ENCODE results near the gene BFAR.

The BFAR gene

DNA sequence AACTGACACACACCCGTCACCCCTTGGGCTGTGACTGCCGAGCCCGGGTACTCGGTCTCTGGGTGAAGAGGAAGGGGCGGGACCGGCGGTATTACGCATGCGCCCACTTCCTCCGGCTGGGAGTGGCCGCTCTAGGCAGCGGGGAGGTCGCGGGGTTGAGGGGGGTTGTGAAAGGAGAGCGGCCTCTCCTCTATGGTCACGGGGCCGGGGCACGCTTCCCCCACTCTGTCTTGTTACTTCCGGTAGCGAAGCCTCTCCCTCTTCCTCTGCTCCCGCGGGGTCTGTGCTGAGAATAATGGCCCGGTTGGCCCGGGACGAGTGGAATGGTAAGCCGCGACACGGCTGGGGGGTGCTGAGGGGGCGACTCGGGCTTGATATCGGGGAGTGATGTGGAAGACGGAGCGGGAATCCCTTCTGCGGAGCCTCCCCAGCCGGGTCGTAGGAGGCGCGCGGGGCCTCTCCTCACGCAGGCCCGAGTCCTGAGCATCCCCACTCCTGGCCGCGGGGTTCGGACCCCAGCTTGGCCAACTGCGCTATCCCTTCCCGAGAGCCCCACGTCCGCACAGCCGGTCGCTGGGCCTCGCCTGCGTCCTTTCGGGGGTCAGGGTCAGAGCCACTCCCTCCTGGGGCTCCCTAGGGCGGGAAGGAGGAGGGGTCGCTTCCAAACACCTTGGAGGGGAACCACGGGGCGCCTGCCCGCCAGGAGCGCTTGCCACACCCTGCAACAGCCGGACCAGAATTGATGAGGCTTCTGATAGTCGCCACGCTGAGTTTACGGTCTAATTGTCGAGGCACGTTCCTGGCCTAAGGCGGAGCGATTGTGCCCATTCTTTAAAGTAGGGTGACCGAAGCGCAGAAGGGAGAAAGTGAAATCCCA, at the start of gene BFAR:
BFAR (plus strand) TSS at position 259 of the 877 bp plus-strand sequence. CDS start 11,396 bp downstream, outside the sequence.
- DNase-seq = peak; percentile 98

DNA sequence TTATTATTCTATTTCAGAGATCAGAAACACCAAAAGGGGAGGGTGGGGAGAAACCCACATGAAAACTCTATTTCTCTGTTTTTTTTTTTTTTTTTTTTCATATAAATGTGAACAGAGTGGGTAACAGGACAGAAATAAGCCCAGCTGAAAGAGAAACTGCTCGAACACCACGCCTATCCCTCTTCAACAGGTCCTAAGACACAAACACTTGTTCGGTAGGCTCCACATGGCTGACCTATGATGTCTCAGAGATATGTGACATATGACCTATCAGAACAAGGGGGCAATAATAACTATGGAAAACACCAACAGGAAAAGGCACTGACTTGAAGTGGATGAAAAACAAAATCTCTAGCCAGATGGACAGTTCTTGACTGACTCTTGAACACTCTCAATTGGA, 47.5 kb upstream of the BFAR start:
- DNase-seq = no peak

DNA sequence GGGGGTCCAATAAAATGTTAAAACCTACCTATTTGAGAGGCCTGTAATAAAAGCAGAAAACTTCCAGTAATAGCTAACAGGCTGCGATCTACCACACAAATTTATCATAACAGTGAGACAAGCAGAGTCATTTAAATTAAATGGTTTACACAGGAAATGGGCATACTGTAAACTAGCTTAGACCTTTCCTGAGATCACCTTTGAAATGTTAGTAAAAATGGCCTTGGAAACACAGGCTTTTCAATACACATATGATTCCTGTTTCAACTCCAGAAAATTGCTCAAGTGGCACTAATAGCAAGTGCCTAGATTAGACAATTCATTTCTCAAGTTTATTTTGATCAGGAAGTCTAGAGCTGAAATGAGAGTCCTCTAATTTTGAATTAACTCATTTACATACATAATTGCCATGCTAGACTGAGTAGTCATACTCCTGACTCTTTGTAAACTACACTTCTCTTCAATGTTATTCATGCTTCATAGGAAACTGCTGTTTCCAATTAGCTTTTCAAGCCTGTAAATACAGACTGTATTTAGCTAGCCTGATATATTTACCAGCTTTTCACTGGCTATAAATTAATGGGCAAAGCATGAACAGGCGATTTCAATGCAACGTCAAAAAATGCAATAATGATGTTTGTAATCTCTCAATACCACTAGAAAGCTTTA, 46.0 kb upstream of the BFAR start:
- DNase-seq = peak; percentile 17

DNA sequence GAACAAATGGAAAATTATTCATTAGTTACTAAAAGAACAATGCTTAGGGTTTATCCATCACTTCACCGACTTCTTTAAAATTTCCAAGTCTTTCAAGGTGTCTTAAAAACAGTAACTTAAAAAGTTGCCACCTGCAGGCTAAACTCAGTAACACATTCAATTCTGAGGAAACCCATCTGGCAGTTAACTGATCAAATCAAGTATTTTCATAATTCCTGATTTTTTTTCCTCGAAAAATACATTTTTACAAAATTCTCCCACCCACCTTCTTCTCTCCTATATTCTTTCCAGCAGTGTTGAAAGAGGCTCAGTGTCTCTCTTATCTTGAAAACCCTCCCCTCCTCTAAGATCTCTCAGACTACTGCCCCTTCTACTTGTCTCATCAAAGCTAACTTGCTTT, 32.6 kb upstream of the BFAR start:
- peak; percentile 29 for DNase-seq

- DNase-seq = no peak
Observed at GRCh38 chr16:14602443-14602963, 30.2 kb upstream of the BFAR start.

GRCh38 chr16:14606102-14606501, 26.6 kb upstream of the BFAR start:
- no peak for DNase-seq

DNA sequence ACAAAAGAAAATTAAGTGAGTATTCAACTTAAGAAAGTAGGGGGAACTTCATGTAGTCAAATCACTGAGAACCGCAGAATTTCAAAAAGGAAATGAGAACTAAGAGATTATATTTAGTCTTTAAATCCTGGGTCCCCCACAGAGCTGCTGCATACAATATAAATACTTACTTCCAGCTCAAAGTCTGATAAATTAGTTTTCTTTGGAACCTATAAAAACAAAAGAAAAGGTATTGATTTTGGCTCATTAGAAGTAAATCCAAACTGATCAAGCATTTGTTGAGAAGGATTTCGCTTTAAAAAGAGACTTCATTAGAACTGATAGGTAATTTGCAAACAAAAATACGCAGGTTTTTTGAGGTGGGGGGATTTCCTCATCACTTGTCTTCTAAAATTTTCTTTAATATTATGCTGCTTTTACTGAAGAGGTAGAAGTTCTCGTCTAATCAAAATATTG, 24.6 kb upstream of the BFAR start:
- no peak for DNase-seq

- DNase-seq = no peak
Observed at GRCh38 chr16:14608604-14609003, 24.1 kb upstream of the BFAR start.

DNA sequence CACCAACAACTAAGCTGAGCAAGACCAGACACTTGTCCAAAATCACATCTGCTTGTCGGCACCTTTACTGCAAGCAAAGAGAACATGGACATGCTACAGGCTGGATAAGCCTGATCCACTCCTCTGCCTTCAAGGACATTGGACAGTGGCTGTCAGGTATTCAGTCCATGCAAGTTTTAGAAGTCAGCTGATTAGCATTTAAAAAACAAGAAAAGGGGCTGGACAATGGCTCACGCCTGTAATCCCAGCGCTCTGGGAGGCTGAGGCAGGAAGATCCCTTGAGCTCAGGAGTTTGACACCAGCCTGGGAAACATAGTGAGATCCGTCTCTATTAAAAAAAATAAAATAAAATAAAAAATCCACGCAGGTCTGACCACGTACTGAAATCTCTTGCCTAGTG, 23.0 kb upstream of the BFAR start:
- DNase-seq = no peak

GRCh38 chr16:14611660-14612059, 21.1 kb upstream of the BFAR start:
- no peak for DNase-seq

DNA sequence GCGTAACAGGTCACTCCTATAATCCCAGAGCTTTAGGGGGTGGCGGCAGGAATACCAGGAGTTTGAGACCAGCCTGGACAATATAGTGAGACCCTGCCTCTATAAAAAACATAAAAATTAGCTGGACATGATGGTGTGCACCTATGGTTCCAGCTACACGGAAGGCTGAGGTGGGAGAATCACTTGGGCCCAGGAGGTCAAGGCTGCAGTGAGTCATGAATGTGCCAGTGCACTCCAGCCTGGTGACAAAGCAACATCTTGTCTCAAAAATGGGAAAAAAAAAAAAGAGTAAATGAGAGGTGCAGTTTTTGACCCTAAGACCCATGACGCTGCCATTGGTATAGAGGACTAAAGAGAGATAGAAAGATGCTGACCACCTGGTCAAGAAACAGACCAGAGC, 18.8 kb upstream of the BFAR start:
- DNase-seq = no peak

DNA sequence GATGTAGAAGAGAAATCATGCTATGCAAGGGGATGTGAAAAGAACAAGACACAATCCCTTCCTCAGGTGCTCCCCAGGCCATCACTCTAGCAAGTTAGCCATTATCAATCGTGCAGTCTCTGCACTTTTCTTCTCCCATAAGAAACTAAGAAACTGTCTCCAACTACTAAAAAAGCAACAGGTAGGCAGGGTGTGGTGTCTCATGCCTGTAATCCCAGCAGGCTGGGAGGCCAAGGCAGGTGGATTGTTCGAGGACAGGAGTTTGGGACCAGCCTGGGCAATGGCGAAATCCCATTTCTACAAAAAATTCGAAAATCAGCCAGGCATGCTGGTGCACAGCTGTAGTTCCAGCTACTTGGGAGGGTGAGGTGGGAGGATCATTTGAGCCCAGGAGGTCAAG, 16.5 kb upstream of the BFAR start:
- DNase-seq = no peak

DNA sequence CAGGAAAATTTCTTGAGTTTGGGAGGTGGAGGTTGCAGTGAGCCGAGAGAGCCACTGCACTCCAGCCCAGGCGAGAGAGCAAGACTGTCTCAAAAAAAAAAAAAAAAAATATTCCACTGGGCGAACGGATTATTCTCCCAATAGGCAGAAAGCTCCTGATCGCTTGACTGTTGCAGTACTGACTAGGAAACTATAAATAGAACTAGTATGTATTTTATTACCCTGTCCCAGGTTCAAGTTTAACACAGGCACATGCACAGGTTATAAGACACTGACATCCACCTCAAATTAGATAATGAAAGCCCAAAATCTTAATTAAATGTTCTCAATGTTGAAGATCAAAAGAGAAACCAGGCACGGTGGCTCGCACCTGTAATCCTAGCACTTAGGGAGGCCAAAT, 14.2 kb upstream of the BFAR start:
- no peak for DNase-seq

DNA sequence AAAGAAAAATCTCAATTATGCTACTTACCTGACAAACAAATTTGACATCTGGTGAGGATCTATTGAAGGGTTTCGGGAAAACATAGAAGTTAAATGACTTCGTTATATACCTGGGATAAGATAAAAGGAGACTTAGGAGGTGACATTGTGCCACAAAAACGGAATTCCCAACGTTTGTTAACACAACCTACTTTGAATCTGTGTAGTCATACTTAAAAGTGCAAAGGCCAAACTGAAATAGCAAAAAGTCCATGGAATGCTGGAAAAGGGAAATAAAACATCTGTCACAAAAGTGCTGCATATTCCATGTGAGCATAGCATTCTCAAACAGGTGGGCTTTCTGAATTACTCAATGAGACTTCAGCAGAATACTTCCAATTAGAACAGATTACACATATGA, 5.7 kb upstream of the BFAR start:
- no peak for DNase-seq

DNA sequence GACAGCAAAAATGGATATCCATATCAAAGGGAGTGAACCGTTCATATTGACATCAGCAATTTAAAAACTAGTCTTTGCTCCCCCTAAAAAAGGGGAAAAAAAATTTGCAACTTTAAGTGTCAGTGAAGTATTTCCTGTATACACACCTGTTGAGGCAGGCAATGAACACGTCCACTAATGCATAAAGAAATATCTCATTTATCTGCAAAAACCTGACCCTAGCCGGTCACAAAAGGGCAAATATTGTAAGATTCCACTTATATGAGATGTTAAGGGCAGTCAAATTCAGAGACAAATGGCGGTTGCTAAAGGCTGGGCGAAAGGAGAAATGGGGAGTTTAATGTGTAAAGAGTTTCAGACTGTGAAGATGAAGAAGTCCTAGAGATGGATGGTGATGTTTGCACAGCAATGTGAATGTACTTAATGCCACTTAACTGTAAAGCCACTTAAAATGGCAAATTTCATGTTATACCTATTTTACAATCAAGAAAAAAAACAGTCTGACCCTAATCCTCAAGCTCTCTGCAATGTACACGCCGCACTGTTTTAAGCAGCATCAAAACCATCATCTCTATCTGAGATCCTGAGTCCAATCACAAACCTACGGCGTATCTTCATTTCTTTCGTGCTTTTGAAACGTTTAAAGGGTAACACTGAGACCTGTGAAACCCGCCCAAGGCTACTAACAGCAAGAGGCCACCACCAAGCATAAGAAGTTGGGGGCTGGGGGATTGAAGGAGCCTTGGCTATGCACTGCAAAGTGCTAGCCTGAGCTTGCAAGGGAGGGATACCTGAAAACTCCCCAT, 3.7 kb upstream of the BFAR start:
- peak; percentile 1 for DNase-seq

DNA sequence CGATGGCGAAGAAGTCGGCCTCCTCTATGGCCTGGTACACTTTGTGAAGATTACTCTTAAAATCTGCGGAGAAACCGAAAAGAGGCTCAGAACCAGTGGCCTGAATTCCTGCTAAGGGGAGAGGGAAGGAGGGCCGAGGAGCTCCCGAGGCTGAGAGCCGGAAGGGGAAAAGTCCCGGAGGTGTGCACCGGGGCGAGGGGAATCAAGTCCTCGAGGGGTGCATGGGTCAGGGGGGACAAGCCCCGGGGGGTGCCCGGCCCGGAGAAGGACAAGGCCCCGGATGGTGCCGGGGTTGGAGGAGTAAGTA, 3.2 kb upstream of the BFAR start:
- DNase-seq = peak; percentile 2

DNA sequence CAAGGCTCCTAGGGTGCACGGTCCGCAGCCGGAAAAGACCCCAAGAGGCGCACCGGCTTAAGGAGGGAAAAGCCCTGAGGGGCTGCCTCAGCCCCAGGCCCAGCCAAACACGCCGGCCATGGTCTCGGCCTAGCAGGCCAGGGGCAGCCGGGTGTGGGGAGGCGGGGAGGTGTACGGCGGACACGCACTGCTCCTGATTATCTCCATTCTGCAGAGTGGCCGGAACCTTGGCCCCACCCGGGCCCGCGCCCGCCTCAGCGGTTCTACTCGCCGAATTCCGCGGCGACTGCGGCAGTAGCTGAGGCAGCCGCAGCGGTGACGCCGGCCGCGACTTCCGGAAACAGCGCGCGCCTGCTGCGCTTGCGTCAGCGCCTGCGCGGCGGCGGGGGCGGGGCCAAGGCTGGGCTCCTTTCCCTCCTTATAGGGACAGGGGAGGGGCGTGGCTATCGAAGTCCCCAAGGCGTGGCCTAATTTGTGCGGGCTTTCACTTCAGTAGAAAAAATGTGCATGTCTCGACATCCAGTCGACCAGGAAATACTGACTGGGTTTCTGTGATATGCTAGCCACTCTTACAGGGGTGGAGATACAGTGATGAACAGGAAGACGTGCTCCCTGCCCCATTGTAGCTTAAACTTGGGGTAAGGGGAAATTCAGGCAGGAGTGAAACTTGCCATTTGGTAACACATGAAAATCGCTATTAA, 2.7 kb upstream of the BFAR start, which contains the start of gene PARN:
PARN (minus strand) TSS at position 342 of the 701 bp plus-strand sequence; CDS start at position 207, 135 bp downstream.
- DNase-seq = peak; percentile 98

DNA sequence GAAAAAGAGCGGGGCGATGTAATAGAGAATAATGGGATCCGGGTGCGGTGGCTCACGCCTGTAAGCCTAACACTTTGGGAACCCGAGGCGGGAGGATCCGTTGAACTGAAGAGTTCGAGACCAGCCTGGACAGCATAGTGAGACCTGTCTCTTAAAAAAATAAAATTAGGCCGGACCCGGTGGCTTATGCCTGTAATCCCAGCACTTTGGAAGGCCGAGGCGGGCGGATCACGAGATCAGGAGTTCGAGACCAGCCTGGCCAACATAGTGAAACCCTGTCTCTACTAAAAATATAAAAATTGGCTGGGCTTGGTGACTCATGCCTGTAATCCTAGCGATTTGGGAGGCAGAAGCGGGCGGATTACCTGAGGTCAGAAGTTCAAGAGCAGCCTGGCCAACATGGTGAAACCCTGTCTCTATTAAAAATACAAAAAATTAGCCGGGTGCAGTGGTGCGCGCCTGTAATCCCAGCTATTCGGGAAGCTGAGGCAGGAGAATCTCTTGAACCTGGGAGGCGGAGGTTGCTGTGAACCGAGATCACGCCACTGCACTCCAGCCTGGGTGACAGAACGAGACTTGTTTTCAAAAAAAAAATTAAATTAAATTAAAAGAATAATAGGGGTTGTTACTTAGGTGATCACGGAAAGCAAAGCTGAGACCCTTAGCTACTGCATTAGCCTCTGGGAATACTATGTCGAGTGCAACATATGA, 2.0 kb upstream of the BFAR start:
- peak; percentile 4 for DNase-seq

- no peak for DNase-seq
Observed at GRCh38 chr16:14634389-14634725, 1.6 kb downstream of the BFAR start.

DNA sequence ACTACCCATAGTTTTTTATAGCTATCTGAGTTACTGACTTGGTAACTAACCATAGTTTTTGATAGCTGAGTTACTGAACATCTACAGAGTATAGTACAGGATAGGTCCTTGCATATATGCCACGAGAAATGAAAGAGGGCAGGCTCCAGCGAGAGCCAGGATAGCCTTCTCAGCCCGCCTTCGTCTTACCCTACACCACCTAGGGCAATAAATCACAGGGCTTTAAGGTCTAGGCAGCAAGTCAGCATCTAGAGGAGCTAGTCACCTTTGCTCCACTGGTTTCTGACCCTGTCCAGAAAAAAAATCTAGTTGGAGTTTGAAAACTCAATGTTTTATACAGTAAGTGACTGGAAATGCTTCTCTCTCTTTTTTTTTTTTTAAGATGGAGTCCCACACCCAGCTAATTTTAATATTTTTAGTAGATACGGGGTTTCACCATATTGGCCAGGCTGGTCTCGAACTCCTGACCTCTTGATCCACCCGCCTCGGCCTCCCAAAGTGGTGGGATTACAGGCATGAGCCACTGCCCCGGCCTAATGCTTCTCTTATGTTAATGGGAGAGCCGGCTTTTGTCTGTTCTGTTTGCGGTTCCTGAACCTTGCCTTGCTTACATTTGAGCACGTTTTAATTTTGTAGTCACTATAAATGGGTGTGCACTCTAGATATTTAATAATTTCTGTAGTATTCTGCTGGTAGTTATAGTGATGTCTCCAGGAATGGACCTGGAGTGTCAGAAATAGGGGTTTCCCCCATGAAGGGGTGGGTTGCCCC, 2.8 kb downstream of the BFAR start:
- no peak for DNase-seq
